HG02943 (cell line): Measurements from ENCODE around the gene TRMT10C.
"Not testable (repeated sequence)": the region's sequence is repeated elsewhere in the genome, so short reads cannot be mapped to it uniquely, and the experiment has no call there.

Source experiments
- ATAC-seq: cut with Tn5 transposase; IDR thresholded peaks from one replicate; pipeline ENCODE4 v1.9.1; 2021; ENCODE audit warnings: mild to moderate bottlenecking, low read depth, moderate library complexity; ENCODE audit not compliant: unreplicated experiment

The TRMT10C gene

GRCh38 chr3:101544161-101544850 is 17.4 kb upstream of the TRMT10C start:
- no peak for ATAC-seq

GRCh38 chr3:101548527-101549105 is 13.1 kb upstream of the TRMT10C start:
- no peak for ATAC-seq

- no peak for ATAC-seq
These were observed 12.2 kb upstream of the TRMT10C start for GRCh38 chr3:101549473-101549872.

GRCh38 chr3:101551359-101552081 is 10.1 kb upstream of the TRMT10C start:
- not testable (repeated sequence) for ATAC-seq

- not testable (repeated sequence) for ATAC-seq
These were observed 8.3 kb upstream of the TRMT10C start for GRCh38 chr3:101553381-101553780.

GRCh38 chr3:101556064-101556463 is 5.6 kb upstream of the TRMT10C start:
- no peak for ATAC-seq

GRCh38 chr3:101567528-101568317 is 6.1 kb downstream of the TRMT10C start:
- ATAC-seq, result no peak

- ATAC-seq, result no peak
These were observed 9.6 kb downstream of the TRMT10C start for GRCh38 chr3:101571028-101571895.

- peak; percentile 92 for ATAC-seq
These were observed 12.1 kb downstream of the TRMT10C start, which contains the start of gene PCNP for GRCh38 chr3:101573449-101574387. Gene PCNP (plus strand): TSS chr3:101574180. CDS start chr3:101574216, 36 bp downstream.

GRCh38 chr3:101574388-101575112 is 12.9 kb downstream of the TRMT10C start:
- peak; percentile 40 for ATAC-seq

GRCh38 chr3:101577286-101577685 is 15.6 kb downstream of the TRMT10C start:
- ATAC-seq, result no peak

- ATAC-seq, result no peak
These were observed 26.9 kb downstream of the TRMT10C start for GRCh38 chr3:101588616-101589015.

- ATAC-seq, result no peak
These were observed 29.4 kb downstream of the TRMT10C start for GRCh38 chr3:101591071-101591470.

- ATAC-seq, result no peak
These were observed 41.1 kb downstream of the TRMT10C start for GRCh38 chr3:101602731-101603130.

- no peak for ATAC-seq
These were observed 41.5 kb downstream of the TRMT10C start for GRCh38 chr3:101603184-101603583.

GRCh38 chr3:101605398-101605797 is 43.7 kb downstream of the TRMT10C start:
- ATAC-seq, result not testable (repeated sequence)

- ATAC-seq, result no peak
These were observed 49.4 kb downstream of the TRMT10C start for GRCh38 chr3:101611023-101611422.

GRCh38 chr3:101613014-101613413 is 51.3 kb downstream of the TRMT10C start:
- ATAC-seq, result not testable (repeated sequence)
